Ishikawa (cell line): ENCODE results near the gene EVI5L.

Source experiments
- CEBPB ChIP-seq: IDR thresholded peaks from 2 replicates; pipeline ENCODE4 v1.6.1; 2012
- CREB1 ChIP-seq: IDR thresholded peaks from 2 replicates; pipeline ENCODE4 v1.6.1; 2012; ENCODE audit warnings: low read depth
- EP300 ChIP-seq: IDR thresholded peaks from 2 replicates; pipeline ENCODE4 v1.6.1; 2012; ENCODE audit warnings: borderline replicate concordance
- NFIC ChIP-seq: IDR thresholded peaks from 2 replicates; pipeline ENCODE4 v1.6.1; 2012
- TAF1 ChIP-seq: IDR thresholded peaks from 2 replicates; pipeline ENCODE4 v1.6.1; 2012; ENCODE audit warnings: low read depth, mild to moderate bottlenecking
- TCF12 ChIP-seq: IDR thresholded peaks from 2 replicates; pipeline ENCODE4 v1.6.1; 2012; ENCODE audit warnings: low read depth
- YY1 ChIP-seq: IDR thresholded peaks from 2 replicates; pipeline ENCODE4 v1.6.1; 2012; ENCODE audit warnings: low read depth

- TF ChIP-seq EP300, result no peak
- no peak for TF ChIP-seq NFIC
- TF ChIP-seq TAF1, result no peak
- no peak for TF ChIP-seq TCF12
- TF ChIP-seq YY1, result no peak
- TF ChIP-seq CEBPB, result no peak
- no peak for TF ChIP-seq CREB1
These were observed 6.2 kb upstream of the EVI5L start for GRCh38 chr19:7823686-7824301.
